Measurements from ENCODE around the gene TMEM229A. TPM values are rescaled to one million over a fixed set of nuclear protein-coding genes. Genes with fewer than 3 reads are reported as not detected.
A peak's percentile ranks its signal among the peaks of the same experiment; 100 is the strongest.
"Not testable (repeated sequence)": the region's sequence is repeated elsewhere in the genome, so short reads cannot be mapped to it uniquely, and the experiment has no call there.

TMEM229A gene
- total RNA-seq, 2 experiments from 2014 or later: not detected

DNA sequence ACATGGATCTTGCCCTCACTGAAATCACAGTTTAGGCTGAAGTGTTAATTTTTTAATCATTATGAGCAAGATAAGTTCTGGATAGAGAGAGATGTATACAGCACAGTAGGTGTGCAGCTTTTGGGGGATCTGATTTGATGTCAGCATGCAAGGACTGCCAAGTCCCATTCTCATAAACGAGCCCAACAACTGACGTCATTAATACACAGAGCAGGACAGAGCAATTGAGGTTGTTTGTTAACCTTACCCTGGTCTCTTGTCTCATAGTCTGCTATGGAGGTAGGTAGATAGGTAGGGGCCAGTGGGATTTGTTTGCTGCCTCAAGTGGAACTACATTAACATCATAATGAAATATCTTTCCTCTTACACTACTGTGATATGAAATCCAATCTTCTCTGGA lies 8.6 kb upstream of the TMEM229A start:
- Mint-ChIP-seq H3K27ac (no peak overlapping the region), H3K4me1 (no peaks in the 10 kb centered on the region), H3K27me3 (peaks cover 11% of the 10 kb centered on the region), H3K36me3 (no peaks in the 10 kb centered on the region), H3K9me3 (no peaks in the 10 kb centered on the region), H3K4me3 (no peak overlapping the region)
- DNase-seq: no peak

DNA sequence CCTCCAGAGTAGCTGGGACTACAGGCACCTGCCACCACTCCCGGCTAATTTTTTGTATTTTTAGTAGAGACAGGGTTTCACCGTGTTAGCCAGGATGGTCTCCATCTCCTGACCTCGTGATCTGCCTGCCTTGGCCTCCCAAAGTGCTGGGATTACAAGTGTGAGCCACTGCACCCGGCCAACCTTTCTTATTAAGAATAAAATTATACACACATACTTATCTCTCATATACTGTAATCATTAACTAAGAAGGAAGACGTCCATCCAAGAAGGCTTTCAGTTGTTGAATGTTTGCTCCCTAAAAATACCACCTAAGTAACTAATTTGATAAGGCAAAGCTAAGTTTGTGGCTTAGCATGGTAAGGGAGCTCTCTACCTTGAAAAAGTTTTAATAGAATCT lies 5.0 kb upstream of the TMEM229A start:
- H3K27me3 Mint-ChIP-seq: peaks cover 38% of the 10 kb centered on the region
- H3K36me3 Mint-ChIP-seq, H3K27ac Mint-ChIP-seq, H3K4me1 Mint-ChIP-seq, H3K9me3 Mint-ChIP-seq, DNase-seq, H3K4me3 Mint-ChIP-seq: not testable (repeated sequence)

- no peak for DNase-seq
These were observed 2.8 kb upstream of the TMEM229A start for GRCh38 chr7:124035706-124036105.

GRCh38 chr7:124034754-124035100 lies 1.9 kb upstream of the TMEM229A start:
- peaks cover 68% of the 10 kb centered on the region for H3K27me3 Mint-ChIP-seq
- no peaks in the 10 kb centered on the region for H3K36me3 Mint-ChIP-seq
- no peaks in the 10 kb centered on the region for H3K9me3 Mint-ChIP-seq
- DNase-seq: no peak
- no peak overlapping the region for H3K4me3 Mint-ChIP-seq
- H3K27ac Mint-ChIP-seq: no peak overlapping the region
- H3K4me1 Mint-ChIP-seq: peaks cover 5% of the 10 kb centered on the region

More at GRCh38 chr7:124035706-124036105, 2.8 kb upstream of the TMEM229A start:
- Mint-ChIP-seq H3K4me1 (peaks cover 5% of the 10 kb centered on the region), H3K36me3 (no peaks in the 10 kb centered on the region), H3K4me3 (no peak overlapping the region), H3K9me3 (no peaks in the 10 kb centered on the region), H3K27ac (no peak overlapping the region), H3K27me3 (peaks cover 58% of the 10 kb centered on the region)

DNA sequence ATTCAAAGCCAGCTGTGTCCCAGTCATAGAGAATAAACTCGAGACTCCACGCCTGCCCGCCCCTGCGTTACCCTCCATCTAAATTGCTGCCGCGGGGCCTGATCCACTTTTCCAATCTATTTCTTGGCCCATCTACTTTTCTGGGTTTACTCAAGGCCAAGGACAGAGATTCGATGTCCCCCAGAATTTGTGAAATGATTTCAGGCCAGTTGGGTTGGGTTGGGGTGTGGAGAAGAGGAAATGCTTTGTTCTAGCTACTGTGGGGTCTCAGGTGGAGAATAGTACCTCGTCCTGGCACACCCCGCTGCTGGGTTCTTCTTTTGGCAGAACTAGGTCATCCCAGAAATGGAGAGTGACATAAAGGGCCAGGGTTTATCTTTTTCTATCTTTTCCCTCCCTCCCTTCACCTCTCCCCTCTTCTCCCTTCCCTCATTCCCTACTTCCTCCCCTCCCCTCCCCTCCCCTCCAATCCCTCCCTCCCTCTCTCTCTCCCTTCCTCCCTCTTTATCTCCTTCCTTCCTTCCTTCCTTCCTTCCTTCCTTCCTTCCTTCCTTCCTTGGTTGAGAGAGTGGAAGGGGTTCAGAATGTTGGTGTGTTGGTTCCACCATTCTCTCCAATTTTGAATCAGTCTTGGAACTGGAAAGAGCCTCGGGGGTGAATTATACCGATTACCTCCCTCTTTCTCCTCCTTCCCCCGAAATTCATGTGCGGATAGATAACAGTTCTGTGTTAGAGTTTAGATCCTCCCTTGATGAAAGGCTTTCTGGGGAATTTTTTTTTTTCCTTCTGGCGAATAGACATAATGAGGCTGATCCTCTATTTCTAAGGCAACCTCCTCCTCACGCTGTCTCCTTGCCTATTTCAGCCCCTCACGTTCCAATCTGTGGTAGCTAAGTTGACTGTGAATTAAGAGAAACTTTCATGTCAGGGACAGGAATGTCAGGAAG lies 1.2 kb upstream of the TMEM229A start:
- Mint-ChIP-seq H3K4me3 (no peak overlapping the region), H3K27ac (no peak overlapping the region), H3K27me3 (peaks cover 74% of the 10 kb centered on the region), H3K4me1 (peaks cover 5% of the 10 kb centered on the region), H3K9me3 (no peaks in the 10 kb centered on the region), H3K36me3 (no peaks in the 10 kb centered on the region)
- no peak for DNase-seq

DNA sequence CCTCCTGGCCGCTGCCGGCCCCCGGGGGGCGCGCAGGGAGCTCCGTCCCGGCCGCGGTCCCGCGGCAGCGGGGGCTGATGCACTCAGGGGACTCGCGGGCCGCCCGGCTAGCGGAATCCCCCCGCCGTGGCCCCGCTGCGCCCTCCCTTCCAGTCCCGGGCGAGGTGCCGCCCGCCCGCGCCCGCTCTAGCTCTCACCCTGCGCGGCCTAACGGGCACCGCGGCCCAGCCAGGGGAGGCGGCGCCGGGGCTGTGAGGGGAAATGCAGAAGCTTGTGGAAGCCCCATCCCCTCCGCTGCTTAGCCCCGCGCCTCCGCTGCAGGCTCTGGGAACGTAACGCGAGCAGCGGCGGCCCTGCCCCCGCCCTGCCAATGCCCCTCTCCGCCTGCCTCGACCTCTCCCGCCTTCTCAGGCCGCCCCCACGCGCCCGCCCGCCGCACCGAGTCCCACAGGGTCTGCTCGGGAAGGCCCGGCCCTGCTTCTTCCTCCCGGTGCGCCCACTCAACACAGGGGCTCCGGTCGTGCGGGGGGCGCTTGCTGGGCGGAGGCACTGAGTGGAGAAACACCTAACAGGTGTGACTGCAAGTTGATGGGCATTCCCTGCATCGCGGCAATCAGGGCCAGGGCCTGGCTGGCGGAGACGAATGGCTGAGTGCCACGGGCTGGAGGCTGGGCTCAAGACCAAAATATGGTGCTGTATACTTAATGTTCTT lies 384 bp upstream of the TMEM229A start:
- no peak for DNase-seq
- H3K9me3 Mint-ChIP-seq: no peaks in the 10 kb centered on the region
- H3K4me3 Mint-ChIP-seq: no peak overlapping the region
- H3K36me3 Mint-ChIP-seq: no peaks in the 10 kb centered on the region
- peaks cover 5% of the 10 kb centered on the region for H3K4me1 Mint-ChIP-seq
- H3K27ac Mint-ChIP-seq: no peak overlapping the region
- H3K27me3 Mint-ChIP-seq: peaks cover 72% of the 10 kb centered on the region

GRCh38 chr7:124031919-124032318 lies 948 bp downstream of the TMEM229A start:
- no peak for DNase-seq
- peaks cover 5% of the 10 kb centered on the region for H3K4me1 Mint-ChIP-seq
- peaks cover 65% of the 10 kb centered on the region for H3K27me3 Mint-ChIP-seq
- peak overlapping the region; percentile 65 for H3K4me3 Mint-ChIP-seq
- H3K27ac Mint-ChIP-seq: no peak overlapping the region
- no peaks in the 10 kb centered on the region for H3K36me3 Mint-ChIP-seq
- H3K9me3 Mint-ChIP-seq: no peaks in the 10 kb centered on the region

DNA sequence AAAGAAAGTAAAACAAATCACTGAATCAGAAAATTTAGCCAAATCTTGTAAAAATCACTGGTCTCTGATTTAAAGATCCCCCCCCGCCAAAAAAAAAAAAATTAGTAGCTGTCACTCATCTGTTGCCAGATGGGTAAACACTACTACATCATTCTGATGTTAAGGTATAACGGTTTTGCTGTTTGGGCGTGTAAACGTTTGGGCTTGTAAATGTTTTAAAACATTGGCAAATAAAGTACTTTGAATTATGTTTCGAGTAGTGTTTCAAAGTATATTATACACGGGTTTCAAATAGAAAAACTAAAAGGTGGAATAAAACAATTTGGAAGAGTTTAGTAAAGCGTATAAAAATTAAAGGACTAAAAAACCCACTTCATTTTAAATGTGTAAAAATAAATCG lies 1.5 kb downstream of the TMEM229A start:
- Mint-ChIP-seq H3K36me3 (no peaks in the 10 kb centered on the region), H3K9me3 (no peaks in the 10 kb centered on the region), H3K27ac (no peak overlapping the region), H3K4me3 (no peak overlapping the region), H3K27me3 (peaks cover 62% of the 10 kb centered on the region), H3K4me1 (peaks cover 5% of the 10 kb centered on the region)
- no peak for DNase-seq

GRCh38 chr7:124030964-124031363 lies 1.9 kb downstream of the TMEM229A start:
- no peaks in the 10 kb centered on the region for H3K9me3 Mint-ChIP-seq
- peaks cover 5% of the 10 kb centered on the region for H3K4me1 Mint-ChIP-seq
- H3K27ac Mint-ChIP-seq: no peak overlapping the region
- no peaks in the 10 kb centered on the region for H3K36me3 Mint-ChIP-seq
- no peak overlapping the region for H3K4me3 Mint-ChIP-seq
- no peak for DNase-seq
- H3K27me3 Mint-ChIP-seq: peaks cover 59% of the 10 kb centered on the region

DNA sequence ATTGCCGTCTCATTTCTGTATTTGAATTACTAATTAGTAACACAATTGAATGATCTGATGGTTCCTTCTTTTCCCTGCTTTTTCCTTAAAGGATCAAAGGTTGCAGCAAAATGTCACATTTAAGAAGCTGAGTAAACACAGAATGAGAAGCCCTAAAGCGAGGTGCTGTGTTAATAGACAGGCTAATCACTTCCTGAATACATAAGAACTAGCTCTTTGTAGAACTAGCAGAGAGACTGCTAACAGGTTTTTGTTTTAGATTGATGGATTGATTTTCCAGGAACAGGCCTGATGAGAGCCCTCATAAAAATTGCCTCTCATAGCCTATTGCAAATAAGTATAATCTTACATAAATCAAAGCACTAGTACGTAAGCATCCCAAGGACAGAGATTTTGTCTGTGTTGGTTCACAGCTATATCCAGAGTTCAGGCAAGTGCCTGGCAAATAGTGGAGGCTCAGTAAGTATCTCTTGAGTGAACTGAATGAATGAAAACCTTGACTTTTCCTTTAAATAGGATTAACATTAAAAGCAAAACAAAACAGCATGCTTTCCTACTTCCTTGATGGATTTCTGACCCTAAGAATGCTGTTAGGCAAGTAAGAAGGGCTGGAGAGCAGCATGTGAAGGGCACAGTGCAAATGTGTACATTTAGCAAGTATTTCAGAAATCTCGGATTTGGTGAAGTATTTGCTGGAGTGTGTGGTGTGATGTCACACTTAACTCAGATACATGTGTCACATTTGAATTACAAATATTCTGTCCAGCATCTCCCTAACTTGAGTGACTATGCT lies 3.3 kb downstream of the TMEM229A start:
- H3K4me1 Mint-ChIP-seq: peaks cover 5% of the 10 kb centered on the region
- peaks cover 49% of the 10 kb centered on the region for H3K27me3 Mint-ChIP-seq
- H3K36me3 Mint-ChIP-seq: no peaks in the 10 kb centered on the region

DNA sequence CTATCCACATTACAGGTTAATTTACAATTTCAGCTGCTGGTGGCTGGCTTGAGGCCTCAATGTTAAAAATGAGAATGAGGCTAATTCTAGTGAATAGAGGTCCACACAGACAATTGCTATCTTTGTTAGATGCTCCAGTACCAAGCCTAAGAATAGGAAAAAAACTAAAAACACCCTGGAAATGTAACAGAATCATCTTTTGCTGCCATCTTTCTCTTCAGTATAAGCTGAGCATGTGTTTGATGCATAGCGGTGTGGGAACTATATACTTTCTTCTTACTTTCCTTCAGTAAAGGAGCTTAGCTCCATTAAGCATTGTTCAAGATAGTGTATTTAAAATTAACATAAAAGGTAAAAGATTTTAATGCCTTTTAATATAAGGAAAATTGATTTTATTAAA lies 5.6 kb downstream of the TMEM229A start:
- Mint-ChIP-seq H3K9me3 (no peaks in the 10 kb centered on the region), H3K4me1 (peaks cover 2% of the 10 kb centered on the region), H3K4me3 (no peak overlapping the region), H3K36me3 (no peaks in the 10 kb centered on the region), H3K27me3 (peaks cover 31% of the 10 kb centered on the region), H3K27ac (no peak overlapping the region)
- no peak for DNase-seq

More for the DNA sequence above, 3.3 kb downstream of the TMEM229A start:
- no peak for DNase-seq
- no peaks in the 10 kb centered on the region for H3K9me3 Mint-ChIP-seq
- H3K4me3 Mint-ChIP-seq: no peak overlapping the region
- H3K27ac Mint-ChIP-seq: no peak overlapping the region

GRCh38 chr7:124024329-124024728 lies 8.5 kb downstream of the TMEM229A start:
- H3K27me3 Mint-ChIP-seq, H3K4me3 Mint-ChIP-seq, H3K27ac Mint-ChIP-seq, DNase-seq, H3K36me3 Mint-ChIP-seq, H3K9me3 Mint-ChIP-seq, H3K4me1 Mint-ChIP-seq: not testable (repeated sequence)

DNA sequence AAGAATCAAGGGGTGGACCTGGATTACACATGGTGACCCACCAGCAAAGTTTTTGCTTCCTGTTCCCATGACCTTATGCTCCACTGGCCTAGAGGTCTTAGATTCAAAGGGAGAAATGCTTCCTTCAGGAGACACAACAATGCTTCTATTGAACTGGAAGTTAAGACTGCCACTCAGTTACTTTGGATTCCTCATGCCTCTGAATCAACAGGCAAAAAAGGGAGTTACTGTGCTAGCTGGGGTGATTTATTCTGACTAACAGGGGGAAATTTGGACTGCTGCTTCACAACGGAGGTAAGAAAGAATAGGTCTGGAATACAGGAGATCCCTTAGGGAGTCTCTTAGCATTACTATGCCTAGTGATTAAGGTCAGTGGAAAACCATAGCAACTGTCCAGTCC lies 10.3 kb downstream of the TMEM229A start:
- H3K27ac Mint-ChIP-seq: no peak overlapping the region
- H3K4me1 Mint-ChIP-seq: no peaks in the 10 kb centered on the region
- H3K27me3 Mint-ChIP-seq: no peaks in the 10 kb centered on the region
- DNase-seq: no peak
- no peaks in the 10 kb centered on the region for H3K9me3 Mint-ChIP-seq
- no peak overlapping the region for H3K4me3 Mint-ChIP-seq
- H3K36me3 Mint-ChIP-seq: no peaks in the 10 kb centered on the region

DNA sequence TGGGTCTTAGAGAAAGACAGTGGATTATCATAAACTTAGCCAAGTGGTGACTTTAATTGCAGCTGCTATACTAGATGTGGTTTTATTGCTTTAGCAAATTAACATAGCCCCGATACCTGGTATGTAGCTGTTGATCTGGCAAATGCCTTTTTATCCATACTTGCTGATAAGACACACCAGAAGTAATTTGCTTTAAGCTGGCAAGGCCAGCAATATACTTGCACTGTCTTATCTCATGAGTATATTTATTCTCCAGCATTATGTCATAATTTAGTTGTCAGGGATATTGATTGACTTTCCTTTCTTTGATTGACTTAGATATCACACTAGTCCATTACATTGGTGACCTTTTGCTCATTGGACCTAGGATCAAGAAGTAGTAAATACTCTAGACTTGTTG lies 12.8 kb downstream of the TMEM229A start:
- no peak for DNase-seq
- Mint-ChIP-seq H3K27me3 (no peaks in the 10 kb centered on the region), H3K27ac (no peak overlapping the region), H3K4me3 (no peak overlapping the region), H3K36me3 (no peaks in the 10 kb centered on the region), H3K9me3 (no peaks in the 10 kb centered on the region), H3K4me1 (no peaks in the 10 kb centered on the region)

DNA sequence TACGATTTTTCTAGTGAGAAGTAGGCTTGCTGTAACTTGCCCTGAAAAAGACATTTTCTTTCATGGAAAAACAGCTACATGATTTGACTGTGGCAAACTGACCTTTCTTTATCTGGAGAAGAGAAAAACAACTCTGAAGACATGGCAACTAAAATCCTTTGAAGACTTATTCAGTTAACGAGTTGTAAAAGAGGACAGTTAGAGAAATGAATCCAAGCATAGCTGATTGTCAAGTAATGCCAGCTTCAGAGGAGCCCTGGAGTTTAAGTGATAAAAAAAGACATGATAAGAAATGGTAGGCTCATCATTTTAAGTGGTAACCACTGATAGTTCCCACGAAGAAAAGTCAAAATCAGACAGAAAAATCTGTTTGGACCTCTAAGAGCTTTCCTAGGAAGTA lies 19.6 kb downstream of the TMEM229A start:
- H3K27ac Mint-ChIP-seq: no peak overlapping the region
- H3K4me1 Mint-ChIP-seq: no peaks in the 10 kb centered on the region
- no peak overlapping the region for H3K4me3 Mint-ChIP-seq
- no peak for DNase-seq
- no peaks in the 10 kb centered on the region for H3K27me3 Mint-ChIP-seq
- no peaks in the 10 kb centered on the region for H3K9me3 Mint-ChIP-seq
- no peaks in the 10 kb centered on the region for H3K36me3 Mint-ChIP-seq
